Lower leg skin (tissue), 4 donors: ENCODE results near the gene CHST12. TPM values are rescaled to one million over a fixed set of nuclear protein-coding genes. Genes with fewer than 3 reads are reported as not detected.

ENCODE experiments used
- DNase-seq, 2 donors: peaks; one replicate each; pipeline ENCODE4 v3.0.0-alpha.2; 2019; ENCODE audit warnings: low spot score in 2 of 2
- H3K4me3 ChIP-seq: fragments of 200-600 bp; sonication (generic); 2 replicates; pipeline ENCODE4 v1.5.1; 2017; ENCODE audit warnings: mild to moderate bottlenecking, low read depth; ENCODE audit not compliant: poor library complexity, severe bottlenecking
- POLR2A ChIP-seq, 2 donors: fragments of 450-650 bp; IDR thresholded peaks; one replicate each; pipeline ENCODE4 v1.6.1; 2016 to 2017; ENCODE audit warnings: antibody characterized with exemption in 2 of 2, mild to moderate bottlenecking in 1 of 2, moderate library complexity in 1 of 2
- WGBS, 2 donors: methylation state at CpG; one replicate each; pipeline ENCODE4 v1.1.5; 2018; 5-methylcytosine and 5-hydroxymethylcytosine counted together
- intact Hi-C: fragments of 100-400 bp; cut with DNase I; formaldehyde crosslinking; loops from one replicate; pipeline ENCODE4 v1.15.0; 2023; ENCODE audit warnings: low total_unique reads
- total RNA-seq, 4 donors: library from RNA; depleted of rRNA; stranded (reverse); fragments of >200 nt; gene quantifications; one replicate each; pipeline ENCODE4 v1.1.0, GENCODE V29; 2016
- TF ChIP-seq, protein P1 (sequence below), 3 donors: fragments of 450-650 bp; IDR thresholded peaks; one replicate each; pipeline ENCODE4 v1.5.1; 2016; ENCODE audit warnings: antibody characterized with exemption in 3 of 3, mild to moderate bottlenecking in 3 of 3, moderate library complexity in 2 of 3

CHST12 gene
- total RNA-seq, 4 donors from 2014 or later, result 23.7 to 34.3 (median 26.8) TPM

DNA sequence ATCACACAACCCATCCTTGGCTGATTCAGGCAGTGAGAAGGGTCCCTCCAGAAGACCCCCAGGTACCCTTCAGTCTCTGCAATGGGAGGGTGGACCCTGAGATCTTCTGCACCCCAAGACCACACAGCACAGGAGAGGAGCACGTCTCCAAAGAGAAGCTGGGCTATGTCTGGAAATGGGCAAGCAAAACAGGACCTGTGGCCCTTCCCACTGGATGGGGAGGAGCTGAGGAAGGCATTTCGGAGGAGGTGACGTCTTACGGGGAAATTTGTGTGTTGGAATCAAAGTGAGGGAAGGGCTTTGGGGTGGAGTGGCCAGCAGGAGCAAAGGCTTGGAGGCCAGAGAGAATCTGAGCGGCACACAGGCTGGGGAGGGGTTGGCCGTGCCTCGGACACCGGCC lies 56.3 kb downstream of the CHST12 start:
- H3K4me3 ChIP-seq, result no peak overlapping the region
- intact Hi-C loops, result loop anchor here (10.0 kb wide), 1 partner anchor 225 kb away; the partner anchor contains the start of gene AMZ1
- DNase-seq, result no peak
- TF ChIP-seq, protein P1, sequence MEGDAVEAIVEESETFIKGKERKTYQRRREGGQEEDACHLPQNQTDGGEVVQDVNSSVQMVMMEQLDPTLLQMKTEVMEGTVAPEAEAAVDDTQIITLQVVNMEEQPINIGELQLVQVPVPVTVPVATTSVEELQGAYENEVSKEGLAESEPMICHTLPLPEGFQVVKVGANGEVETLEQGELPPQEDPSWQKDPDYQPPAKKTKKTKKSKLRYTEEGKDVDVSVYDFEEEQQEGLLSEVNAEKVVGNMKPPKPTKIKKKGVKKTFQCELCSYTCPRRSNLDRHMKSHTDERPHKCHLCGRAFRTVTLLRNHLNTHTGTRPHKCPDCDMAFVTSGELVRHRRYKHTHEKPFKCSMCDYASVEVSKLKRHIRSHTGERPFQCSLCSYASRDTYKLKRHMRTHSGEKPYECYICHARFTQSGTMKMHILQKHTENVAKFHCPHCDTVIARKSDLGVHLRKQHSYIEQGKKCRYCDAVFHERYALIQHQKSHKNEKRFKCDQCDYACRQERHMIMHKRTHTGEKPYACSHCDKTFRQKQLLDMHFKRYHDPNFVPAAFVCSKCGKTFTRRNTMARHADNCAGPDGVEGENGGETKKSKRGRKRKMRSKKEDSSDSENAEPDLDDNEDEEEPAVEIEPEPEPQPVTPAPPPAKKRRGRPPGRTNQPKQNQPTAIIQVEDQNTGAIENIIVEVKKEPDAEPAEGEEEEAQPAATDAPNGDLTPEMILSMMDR (IDR thresholded peaks at IDR 0.05), result no peak
- no peak for TF ChIP-seq POLR2A (IDR thresholded peaks at IDR 0.05)
- WGBS, 2 donors, result 90 to 91% methylated on average over 8 of the region's 8 CpGs

DNA sequence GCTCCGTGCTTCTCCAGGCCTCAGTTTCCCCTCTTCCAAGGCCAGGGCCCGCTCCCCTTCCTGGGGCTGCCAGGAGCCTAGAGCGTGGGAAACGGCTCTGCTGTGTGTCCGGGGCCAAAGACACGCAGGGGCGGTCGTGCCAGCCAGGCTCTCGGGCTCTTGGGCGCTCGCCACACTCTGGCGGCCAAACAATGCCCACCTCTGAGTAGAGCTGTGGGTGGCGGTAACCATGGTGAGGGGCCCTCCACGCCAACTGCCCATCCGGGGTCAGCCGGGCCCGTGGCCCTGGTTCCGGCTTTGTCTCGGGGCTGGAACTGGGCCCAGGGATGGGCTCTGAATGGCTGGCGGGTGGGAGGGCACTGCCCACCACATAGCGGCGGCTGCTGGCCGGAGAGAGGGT lies 56.8 kb downstream of the CHST12 start:
- no peak overlapping the region for H3K4me3 ChIP-seq
- intact Hi-C loops, result no loop called here
- 88 to 90% methylated on average over 17 of the region's 23 CpGs for WGBS, 2 donors
- TF ChIP-seq, protein P1 (IDR thresholded peaks at IDR 0.05), result no peak
- no peak for TF ChIP-seq POLR2A (IDR thresholded peaks at IDR 0.05)
- no peak for DNase-seq

DNA sequence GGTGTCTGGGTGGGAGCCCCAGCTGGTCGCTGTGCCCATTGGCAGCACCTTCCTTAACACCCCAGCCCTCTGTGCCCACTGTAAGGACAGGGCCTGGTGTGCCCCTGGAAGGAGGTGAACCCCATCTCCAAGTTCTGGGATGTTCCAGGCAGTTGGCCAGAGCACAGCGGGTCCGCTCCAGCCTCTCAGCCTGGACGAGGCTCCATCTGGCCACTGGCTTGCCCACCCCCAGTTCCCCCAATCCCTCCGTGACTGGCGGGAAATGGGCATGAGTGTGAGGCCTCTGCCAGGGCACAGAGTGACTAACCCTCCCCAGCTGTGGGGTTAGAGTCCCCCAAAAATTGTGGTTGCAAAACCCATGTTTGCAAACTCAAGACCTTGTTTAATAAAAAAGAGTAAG lies 57.2 kb downstream of the CHST12 start:
- no peak for DNase-seq
- intact Hi-C loops, result no loop called here
- WGBS, 2 donors, result 83 to 86% methylated on average over 1 to 5 of the region's 6 CpGs
- TF ChIP-seq POLR2A (IDR thresholded peaks at IDR 0.05), result no peak
- TF ChIP-seq, protein P1 (IDR thresholded peaks at IDR 0.05), result no peak
- H3K4me3 ChIP-seq, result no peak overlapping the region

DNA sequence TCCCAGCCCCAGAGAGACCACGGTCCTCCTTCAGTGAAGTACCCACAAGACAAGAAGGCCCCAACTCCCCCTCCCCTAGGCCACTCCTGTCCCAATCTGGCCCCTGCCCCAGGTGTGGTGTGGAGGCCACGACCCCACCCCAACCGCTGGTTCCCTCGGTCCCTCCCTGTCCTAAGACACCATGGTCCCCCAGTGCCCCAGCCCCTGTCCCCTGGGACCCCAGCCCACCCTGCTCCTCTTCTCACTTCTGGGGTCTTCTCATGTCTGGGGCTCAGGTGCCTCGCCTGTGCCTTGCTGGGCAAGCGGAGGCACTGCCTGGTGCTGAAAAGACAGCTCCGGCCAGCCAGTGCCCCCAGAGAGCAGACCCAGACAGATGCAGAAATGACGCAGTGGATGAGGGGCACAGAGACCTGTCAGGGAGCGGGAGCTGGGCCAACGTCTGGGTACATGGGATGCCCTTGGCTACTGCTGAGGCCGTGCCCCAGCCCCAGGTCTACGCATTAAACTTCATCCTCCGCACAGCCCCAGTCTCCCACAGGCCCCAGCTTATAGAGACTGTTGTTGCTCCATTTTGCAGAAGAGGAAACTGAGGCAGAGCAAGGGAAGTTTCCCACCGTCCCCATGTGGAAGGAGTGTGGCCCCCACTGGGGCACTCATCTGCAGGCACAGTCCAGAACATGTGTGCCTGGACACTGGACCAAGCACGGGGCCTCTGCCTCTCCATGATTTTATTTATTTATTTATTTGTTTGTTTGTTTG lies 58.0 kb downstream of the CHST12 start:
- WGBS, 2 donors, result 86 to 93% methylated on average over 15 of the region's 15 CpGs
- TF ChIP-seq, protein P1 (IDR thresholded peaks at IDR 0.05), result no peak
- TF ChIP-seq POLR2A (IDR thresholded peaks at IDR 0.05), result no peak
- DNase-seq, result no peak
- intact Hi-C loops, result no loop called here
- H3K4me3 ChIP-seq, result no peak overlapping the region

DNA sequence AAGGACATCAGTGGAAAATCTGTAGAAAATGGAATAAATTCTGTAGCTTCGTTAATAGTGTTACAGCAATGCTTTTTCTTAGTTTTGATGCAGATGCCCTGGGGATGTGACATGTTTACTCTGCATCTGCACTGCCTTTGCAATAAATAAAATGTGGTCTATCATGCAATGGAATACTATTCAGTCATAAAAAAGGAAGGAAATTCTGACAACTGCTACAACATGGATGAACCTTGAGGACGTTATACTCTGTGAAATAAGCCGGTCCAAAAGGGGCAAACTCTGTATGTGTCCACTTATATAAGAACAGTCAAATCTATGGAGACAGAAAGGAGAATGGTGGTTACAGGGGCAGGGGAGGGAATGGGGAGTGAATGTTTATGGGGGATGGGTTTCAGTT lies 59.3 kb downstream of the CHST12 start:
- no peak overlapping the region for H3K4me3 ChIP-seq
- intact Hi-C loops, result no loop called here
- DNase-seq, result no peak
- 87 to 91% methylated on average over 3 of the region's 3 CpGs for WGBS, 2 donors
- no peak for TF ChIP-seq POLR2A (IDR thresholded peaks at IDR 0.05)
- TF ChIP-seq, protein P1 (IDR thresholded peaks at IDR 0.05), result no peak

DNA sequence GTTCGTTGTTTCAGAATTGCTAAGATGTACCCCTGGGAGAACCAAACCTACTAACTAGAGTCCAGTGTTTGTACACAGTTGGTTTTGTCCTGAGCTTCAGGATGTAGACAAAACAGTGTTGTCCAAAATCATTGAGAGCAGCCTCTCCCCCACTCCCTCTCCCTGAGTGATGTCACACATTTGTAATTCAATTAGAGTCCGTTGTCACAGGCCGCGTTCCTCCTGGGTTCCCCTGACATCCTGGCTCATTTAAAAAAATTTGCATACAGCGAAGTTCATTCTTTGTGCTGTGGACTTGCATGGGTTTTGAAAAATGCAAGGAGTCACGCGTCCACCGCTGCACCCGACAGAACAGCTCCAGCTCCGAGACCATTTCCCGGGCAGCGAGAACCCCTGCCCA lies 62.5 kb downstream of the CHST12 start:
- no peak for TF ChIP-seq POLR2A (IDR thresholded peaks at IDR 0.05)
- TF ChIP-seq, protein P1 (IDR thresholded peaks at IDR 0.05), result no peak
- H3K4me3 ChIP-seq, result no peak overlapping the region
- DNase-seq, result no peak
- intact Hi-C loops, result no loop called here
- WGBS, 2 donors, result 81 to 83% methylated on average over 12 of the region's 12 CpGs
